Ishikawa (cell line): Measurements from ENCODE around the gene C6orf89.

Experiments
- CEBPB ChIP-seq: IDR thresholded peaks from 2 replicates; pipeline ENCODE4 v1.6.1; 2012
- CREB1 ChIP-seq: IDR thresholded peaks from 2 replicates; pipeline ENCODE4 v1.6.1; 2012; ENCODE audit warnings: low read depth
- EGR1 ChIP-seq: IDR thresholded peaks from 2 replicates; pipeline ENCODE4 v1.6.1; 2012
- EP300 ChIP-seq: IDR thresholded peaks from 2 replicates; pipeline ENCODE4 v1.6.1; 2012; ENCODE audit warnings: borderline replicate concordance
- NFIC ChIP-seq: IDR thresholded peaks from 2 replicates; pipeline ENCODE4 v1.6.1; 2012
- TAF1 ChIP-seq: IDR thresholded peaks from 2 replicates; pipeline ENCODE4 v1.6.1; 2012; ENCODE audit warnings: low read depth, mild to moderate bottlenecking
- TF ChIP-seq, protein P1 (sequence below): IDR thresholded peaks from 2 replicates; pipeline ENCODE4 v1.6.1; 2012
- TF ChIP-seq, protein P2 (sequence below): IDR thresholded peaks from 2 replicates; pipeline ENCODE4 v1.6.1; 2012; ENCODE audit warnings: low read depth, mild to moderate bottlenecking

DNA sequence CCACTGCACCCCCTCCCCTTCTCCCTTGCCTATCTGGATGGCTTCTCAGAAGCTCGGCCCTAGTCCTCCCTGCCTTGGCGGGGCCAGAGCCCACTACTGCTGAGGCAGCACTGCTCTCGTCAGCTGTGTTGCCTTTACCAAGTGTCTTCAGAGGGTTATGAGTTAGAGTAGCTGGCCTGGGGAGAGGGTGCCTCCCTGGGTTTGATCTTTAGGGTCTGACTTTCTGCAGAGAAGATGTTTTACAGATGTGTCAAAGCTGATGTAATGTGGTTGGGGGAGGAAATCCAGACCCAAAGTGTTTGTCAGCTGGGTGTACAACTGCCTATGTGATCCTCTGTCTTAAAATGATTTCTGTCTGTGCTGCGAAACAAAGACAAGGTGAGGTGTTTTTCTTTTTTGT lies 38.4 kb downstream of the C6orf89 start:
- TF ChIP-seq EGR1 (no peak), NFIC (no peak), CREB1 (no peak), CEBPB (no peak), TAF1 (no peak), EP300 (no peak)
- TF ChIP-seq, protein P1, sequence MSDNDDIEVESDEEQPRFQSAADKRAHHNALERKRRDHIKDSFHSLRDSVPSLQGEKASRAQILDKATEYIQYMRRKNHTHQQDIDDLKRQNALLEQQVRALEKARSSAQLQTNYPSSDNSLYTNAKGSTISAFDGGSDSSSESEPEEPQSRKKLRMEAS = no peak
- TF ChIP-seq, protein P2, sequence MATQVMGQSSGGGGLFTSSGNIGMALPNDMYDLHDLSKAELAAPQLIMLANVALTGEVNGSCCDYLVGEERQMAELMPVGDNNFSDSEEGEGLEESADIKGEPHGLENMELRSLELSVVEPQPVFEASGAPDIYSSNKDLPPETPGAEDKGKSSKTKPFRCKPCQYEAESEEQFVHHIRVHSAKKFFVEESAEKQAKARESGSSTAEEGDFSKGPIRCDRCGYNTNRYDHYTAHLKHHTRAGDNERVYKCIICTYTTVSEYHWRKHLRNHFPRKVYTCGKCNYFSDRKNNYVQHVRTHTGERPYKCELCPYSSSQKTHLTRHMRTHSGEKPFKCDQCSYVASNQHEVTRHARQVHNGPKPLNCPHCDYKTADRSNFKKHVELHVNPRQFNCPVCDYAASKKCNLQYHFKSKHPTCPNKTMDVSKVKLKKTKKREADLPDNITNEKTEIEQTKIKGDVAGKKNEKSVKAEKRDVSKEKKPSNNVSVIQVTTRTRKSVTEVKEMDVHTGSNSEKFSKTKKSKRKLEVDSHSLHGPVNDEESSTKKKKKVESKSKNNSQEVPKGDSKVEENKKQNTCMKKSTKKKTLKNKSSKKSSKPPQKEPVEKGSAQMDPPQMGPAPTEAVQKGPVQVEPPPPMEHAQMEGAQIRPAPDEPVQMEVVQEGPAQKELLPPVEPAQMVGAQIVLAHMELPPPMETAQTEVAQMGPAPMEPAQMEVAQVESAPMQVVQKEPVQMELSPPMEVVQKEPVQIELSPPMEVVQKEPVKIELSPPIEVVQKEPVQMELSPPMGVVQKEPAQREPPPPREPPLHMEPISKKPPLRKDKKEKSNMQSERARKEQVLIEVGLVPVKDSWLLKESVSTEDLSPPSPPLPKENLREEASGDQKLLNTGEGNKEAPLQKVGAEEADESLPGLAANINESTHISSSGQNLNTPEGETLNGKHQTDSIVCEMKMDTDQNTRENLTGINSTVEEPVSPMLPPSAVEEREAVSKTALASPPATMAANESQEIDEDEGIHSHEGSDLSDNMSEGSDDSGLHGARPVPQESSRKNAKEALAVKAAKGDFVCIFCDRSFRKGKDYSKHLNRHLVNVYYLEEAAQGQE = no peak
